Fibroblast of villous mesenchyme (primary cell): ENCODE measurements around the gene SIRPB1. TPM values are rescaled to one million over a fixed set of nuclear protein-coding genes. Genes with fewer than 3 reads are reported as not detected.
"Not testable (repeated sequence)": the region's sequence is repeated elsewhere in the genome, so short reads cannot be mapped to it uniquely, and the experiment has no call there.

Experiments used
- DNase-seq: peaks from one replicate; pipeline ENCODE4 v3.0.0-alpha.2; 2010; ENCODE audit warnings: low read depth
- H3K4me3 ChIP-seq: 2 replicates; pipeline ENCODE4 v1.5.1; 2011; ENCODE audit warnings: low read depth, mild to moderate bottlenecking, low read length
- CTCF ChIP-seq: IDR thresholded peaks from 2 replicates; pipeline ENCODE4 v1.5.1; 2012; ENCODE audit warnings: low read depth, mild to moderate bottlenecking, low read length; ENCODE audit not compliant: insufficient read depth
- total RNA-seq: library from RNA; depleted of rRNA; stranded (reverse); fragments of >200 nt; gene quantifications from 2 replicates; pipeline ENCODE4 v1.2.3, GENCODE V29; 2012

SIRPB1 gene
- total RNA-seq, 1 donor, result not detected

GRCh38 chr20:1652104-1652503 lies 32.3 kb upstream of the SIRPB1 start:
- DNase-seq, result no peak
- no peak for TF ChIP-seq CTCF
- no peak overlapping the region for H3K4me3 ChIP-seq

DNA sequence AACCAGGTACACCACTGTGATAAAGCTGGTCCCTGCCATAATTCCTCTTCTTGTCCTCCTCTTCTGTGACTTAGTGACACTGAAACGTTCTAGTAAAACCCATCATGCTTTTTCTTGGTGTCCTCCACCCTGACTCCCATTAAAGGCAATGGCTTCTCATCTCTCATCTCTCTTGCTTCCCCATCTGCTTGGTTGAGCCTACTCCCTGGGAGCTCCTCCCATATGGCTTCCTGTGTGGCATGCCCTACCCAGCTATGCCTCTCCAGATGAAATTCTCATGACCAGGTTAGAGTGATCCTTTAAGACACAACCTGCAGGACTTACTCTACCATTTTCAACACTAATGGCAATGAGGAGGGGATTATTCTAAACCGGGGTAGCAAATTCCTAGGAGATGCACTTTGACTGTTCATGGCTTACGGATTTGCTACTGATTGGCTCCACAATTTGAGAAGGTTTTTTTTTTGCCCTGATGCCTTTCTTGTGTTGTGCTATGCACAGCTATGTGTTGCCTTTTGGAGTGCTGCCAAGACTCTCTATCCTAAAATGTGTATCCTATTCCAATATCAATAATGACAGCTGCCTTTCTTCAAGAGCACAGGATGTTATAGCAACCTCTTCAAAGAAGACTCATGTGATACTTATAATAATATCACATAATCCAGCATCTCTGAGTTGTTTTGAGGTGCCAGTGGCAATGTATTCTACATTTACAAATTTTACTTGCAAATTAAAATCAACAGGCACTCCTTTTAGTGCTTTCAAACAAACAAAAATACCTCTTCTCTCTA lies 31.7 kb upstream of the SIRPB1 start:
- DNase-seq, result no peak
- no peak overlapping the region for H3K4me3 ChIP-seq
- no peak for TF ChIP-seq CTCF

DNA sequence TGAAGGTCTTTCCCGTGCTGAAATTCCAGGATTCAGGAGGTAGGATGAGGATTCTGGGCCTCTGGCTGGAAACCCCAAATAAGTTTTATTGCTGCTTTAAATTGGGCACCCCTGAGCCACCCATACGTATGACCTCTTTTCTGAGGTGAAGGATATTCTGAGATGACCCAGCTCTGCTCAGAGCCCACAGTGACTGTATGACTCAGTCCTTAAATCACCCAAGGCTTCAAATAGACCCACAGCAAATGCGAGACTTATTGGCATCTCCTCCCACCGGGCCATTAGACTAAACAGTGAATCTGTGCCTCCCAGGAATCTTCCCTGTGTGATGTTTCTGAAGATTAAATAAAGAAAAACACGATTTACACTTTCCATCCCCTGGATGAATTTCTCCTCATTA lies 28.3 kb upstream of the SIRPB1 start:
- no peak for DNase-seq
- H3K4me3 ChIP-seq, result no peak overlapping the region

DNA sequence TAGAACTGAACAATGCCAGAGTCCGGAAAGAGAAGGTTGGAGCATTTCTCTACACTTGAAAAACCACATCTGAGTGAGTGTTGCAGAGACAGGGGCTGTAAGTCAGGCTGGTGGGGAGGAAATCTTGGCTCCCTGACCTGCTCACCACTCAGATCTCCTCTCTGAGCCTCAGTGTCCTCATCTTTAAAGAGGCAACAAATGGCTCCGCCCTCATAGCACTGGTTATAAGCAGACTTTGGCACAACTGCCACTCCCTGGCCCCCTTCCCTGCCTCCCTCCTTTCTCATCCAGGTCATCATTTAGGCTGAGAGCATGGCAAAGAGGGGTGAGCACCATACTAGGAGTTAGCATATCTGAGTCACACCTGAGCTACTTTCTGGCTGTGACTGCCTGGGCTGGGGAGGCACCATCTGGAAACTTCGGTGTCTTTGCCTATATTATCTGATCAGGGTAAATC lies 27.2 kb upstream of the SIRPB1 start:
- no peak overlapping the region for H3K4me3 ChIP-seq
- TF ChIP-seq CTCF, result no peak
- no peak for DNase-seq

More for the DNA sequence above, 28.3 kb upstream of the SIRPB1 start:
- no peak for TF ChIP-seq CTCF

DNA sequence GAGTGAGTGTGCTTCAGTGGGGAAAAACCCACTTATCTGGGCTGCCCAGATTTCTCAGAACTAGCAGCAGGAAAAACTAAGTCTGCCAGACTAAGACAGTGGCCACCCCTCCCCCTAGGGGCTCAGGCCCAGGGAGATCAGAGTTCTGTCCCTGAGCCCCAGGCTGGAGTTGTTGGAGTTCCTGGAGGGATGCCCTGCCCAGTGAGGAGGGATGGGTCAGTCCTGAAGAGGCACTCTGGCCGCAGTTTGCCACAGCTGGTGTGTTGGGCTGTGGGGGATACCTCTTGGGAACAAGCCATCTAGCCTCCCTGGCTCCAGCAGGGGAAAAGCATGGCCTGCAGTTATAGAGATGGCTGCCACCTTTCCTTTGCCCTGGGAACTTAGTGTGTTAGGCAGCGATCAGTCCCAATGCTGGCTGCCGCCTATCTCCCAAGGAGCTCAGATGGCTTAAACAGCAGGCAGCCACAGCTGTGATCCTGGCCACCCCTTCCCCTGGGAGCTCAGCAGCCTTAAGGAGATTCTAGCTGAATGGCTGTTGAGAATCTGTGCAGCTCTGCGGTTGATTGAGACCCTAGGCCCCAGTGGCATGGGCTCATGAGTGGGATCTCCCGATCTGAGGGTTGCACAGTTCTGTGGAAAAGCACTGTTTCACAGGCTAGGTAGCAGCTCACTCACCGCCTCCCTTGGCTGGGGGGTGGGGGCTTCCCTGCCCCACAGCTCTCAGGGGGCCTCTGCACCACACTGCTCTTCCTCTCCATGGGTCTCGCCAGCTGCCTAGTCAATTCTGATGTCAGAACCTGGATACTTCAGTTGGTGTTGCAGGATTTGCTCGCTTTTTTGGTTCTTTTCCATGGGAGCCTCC lies 24.5 kb upstream of the SIRPB1 start:
- TF ChIP-seq CTCF, result no peak
- no peak for DNase-seq
- no peak overlapping the region for H3K4me3 ChIP-seq

GRCh38 chr20:1638643-1639042 lies 18.8 kb upstream of the SIRPB1 start:
- H3K4me3 ChIP-seq, DNase-seq: not testable (repeated sequence)

GRCh38 chr20:1637755-1638154 lies 17.9 kb upstream of the SIRPB1 start:
- no peak overlapping the region for H3K4me3 ChIP-seq
- DNase-seq, result no peak
- no peak for TF ChIP-seq CTCF
